ENCODE measurements around the gene DIP2C. TPM values are rescaled to one million over a fixed set of nuclear protein-coding genes. Genes with fewer than 3 reads are reported as not detected.
"Not testable (repeated sequence)": the region's sequence is repeated elsewhere in the genome, so short reads cannot be mapped to it uniquely, and the experiment has no call there.

The DIP2C gene
- total and polyA plus RNA-seq, 2 donors (not counting 1 experiment from before 2014, with no cell fraction given) = 1.3 to 1.9 TPM

DNA sequence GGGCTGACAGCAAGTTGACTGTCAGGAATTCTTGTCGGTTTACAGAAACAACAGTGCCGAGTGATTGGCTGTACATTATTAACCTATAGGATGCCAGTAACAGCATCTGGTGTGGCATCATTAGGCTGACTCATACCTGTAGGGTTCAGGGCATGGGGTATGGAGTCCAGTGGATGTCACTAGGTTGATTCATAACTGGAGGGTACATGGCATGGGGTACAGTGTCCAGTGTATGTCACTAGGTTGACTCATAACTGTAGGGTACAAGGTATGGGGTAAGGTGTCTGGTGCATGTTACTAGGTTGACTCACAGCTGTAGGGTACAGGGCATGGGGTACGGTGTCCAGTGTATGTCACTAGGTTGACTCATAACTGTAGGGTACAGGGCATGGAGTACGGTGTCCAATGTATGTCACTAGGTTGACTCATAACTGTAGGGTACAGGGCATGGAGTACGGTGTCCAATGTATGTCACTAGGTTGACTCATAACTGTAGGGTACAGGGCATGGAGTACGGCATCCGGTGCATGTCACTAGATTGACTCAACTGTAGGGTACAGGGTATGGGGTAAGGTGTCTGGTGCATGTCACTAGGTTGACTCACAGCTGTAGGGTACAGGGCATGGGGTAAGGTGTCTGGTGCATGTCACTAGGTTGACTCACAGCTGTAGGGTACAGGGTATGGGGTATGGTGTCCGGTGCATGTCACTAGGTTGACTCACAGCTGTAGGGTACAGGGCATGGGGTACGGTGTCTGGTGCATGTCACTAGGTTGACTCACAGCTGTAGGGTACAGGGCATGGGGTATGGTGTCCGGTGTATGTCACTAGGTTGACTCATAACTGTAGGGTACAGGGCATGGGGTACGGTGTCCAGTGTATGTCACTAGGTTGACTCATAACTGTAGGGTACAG, 425.1 kb downstream of the DIP2C start:
- H3K9ac ChIP-seq (ENCODE audit: low read length); H3K4me3 Mint-ChIP-seq; H3K27me3 Mint-ChIP-seq; H3K4me2 ChIP-seq (replicated peaks; ENCODE audit: low read depth, low read length, poor library complexity, severe bottlenecking); POLR2A ChIA-PET; H3K9me3 ChIP-seq (ENCODE audit: control extremely low read depth in 1 of 3, control insufficient read depth in 2 of 3, insufficient read depth in 1 of 3, low read length in 2 of 3); H3K79me2 ChIP-seq (ENCODE audit: control insufficient read depth, insufficient read depth, low read length); H4K20me1 ChIP-seq (ENCODE audit: control insufficient read depth, insufficient read depth, low read length, poor library complexity, severe bottlenecking); ATAC-seq (ENCODE audit: low read depth); CTCF ChIA-PET; H3K36me3 ChIP-seq (replicated peaks in 1 of 2; ENCODE audit: control extremely low read depth in 1 of 2, control insufficient read depth in 1 of 2, extremely low read depth in 1 of 2, insufficient read depth in 2 of 2, low read length in 1 of 2); DNase-seq; H2AFZ ChIP-seq (ENCODE audit: insufficient read depth, low read depth, low read length, poor library complexity, severe bottlenecking); H3K27ac ChIP-seq (ENCODE audit: low read length in 2 of 2); H3K9me3 Mint-ChIP-seq (ENCODE audit: insufficient read depth); H3K4me3 ChIP-seq (ENCODE audit: control extremely low read depth in 1 of 5, extremely low read depth in 1 of 5, insufficient read depth in 1 of 5, low read depth in 2 of 5, low read length in 4 of 5); intact Hi-C loops (cut with micrococcal nuclease); H3K27me3 ChIP-seq (replicated peaks in 1 of 4; ENCODE audit: control extremely low read depth in 1 of 4, control insufficient read depth in 3 of 4, insufficient read depth in 4 of 4, low read length in 3 of 4): not testable (repeated sequence)
- WGBS (ENCODE audit: insufficient coverage) = 58% methylated on average over 4 of the region's 11 CpGs
- peaks cover 25% of the 10 kb centered on the region for H3K4me1 Mint-ChIP-seq
- peaks cover 10 to 15% of the 10 kb centered on the region in 2 donors for H3K4me1 ChIP-seq (ENCODE audit: control insufficient read depth in 2 of 2, insufficient read depth in 2 of 2, low read length in 2 of 2)
- H3K27ac Mint-ChIP-seq = peak overlapping the region; percentile 26

DNA sequence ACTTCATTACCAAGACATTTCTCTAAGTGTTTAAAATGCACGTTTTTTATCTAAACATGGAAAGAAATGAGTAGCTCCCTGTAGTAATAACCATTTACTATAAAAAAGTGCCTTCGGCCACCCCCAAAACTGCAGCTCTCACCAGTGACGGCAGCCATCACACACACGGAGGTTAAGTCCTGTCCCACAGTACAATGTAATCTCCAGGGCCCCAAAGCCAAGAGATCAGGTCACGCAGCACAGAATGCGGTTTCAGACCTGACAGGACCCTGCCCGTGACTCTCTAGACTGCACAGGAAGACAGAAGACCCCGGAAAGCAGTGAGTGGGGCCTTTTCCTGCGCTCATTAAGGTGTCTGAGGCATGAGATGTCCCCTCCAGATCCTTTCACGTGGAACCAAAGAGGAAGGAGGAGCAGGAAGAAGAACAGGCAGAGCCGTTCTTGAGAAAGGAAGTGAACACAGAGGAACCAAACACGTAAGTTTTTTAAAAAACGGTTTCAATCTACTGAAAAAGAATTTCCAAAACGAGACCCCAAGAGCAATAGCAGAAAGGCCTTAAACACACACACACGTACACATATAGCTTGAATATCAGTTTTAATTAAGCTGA, 428.5 kb downstream of the DIP2C start:
- ATAC-seq (ENCODE audit: low read depth) = peak; percentile 56
- Histone ChIP-seq H4K20me1 (ENCODE audit: control insufficient read depth, insufficient read depth, low read length, poor library complexity, severe bottlenecking) (no peaks in the 10 kb centered on the region), H3K79me2 (ENCODE audit: control insufficient read depth, insufficient read depth, low read length) (no peaks in the 10 kb centered on the region), H3K36me3 (replicated peaks in 1 of 2; ENCODE audit: control extremely low read depth in 1 of 2, control insufficient read depth in 1 of 2, extremely low read depth in 1 of 2, insufficient read depth in 2 of 2, low read length in 1 of 2) (no peaks in the 10 kb centered on the region), H3K9ac (ENCODE audit: low read length) (peak overlapping the region; percentile 62), H3K4me3 (ENCODE audit: control extremely low read depth in 1 of 5, extremely low read depth in 1 of 5, insufficient read depth in 1 of 5, low read depth in 2 of 5, low read length in 4 of 5) (peak overlapping the region in 4 of 5 experiments; percentile 13 to 44 (median 26)), H3K4me1 (ENCODE audit: control insufficient read depth in 2 of 2, insufficient read depth in 2 of 2, low read length in 2 of 2) (peaks cover 10 to 15% of the 10 kb centered on the region in 2 donors), H3K4me2 (replicated peaks; ENCODE audit: low read depth, low read length, poor library complexity, severe bottlenecking) (peak overlapping the region; percentile 74), H3K27me3 (replicated peaks in 1 of 4; ENCODE audit: control extremely low read depth in 1 of 4, control insufficient read depth in 3 of 4, insufficient read depth in 4 of 4, low read length in 3 of 4) (no peaks in the 10 kb centered on the region), H2AFZ (ENCODE audit: insufficient read depth, low read depth, low read length, poor library complexity, severe bottlenecking) (peak overlapping the region; percentile 86), H3K27ac (ENCODE audit: low read length in 2 of 2) (peak overlapping the region; percentile 57 to 73), H3K9me3 (ENCODE audit: control extremely low read depth in 1 of 3, control insufficient read depth in 2 of 3, insufficient read depth in 1 of 3, low read length in 2 of 3) (no peaks in the 10 kb centered on the region)
- Mint-ChIP-seq H3K9me3 (ENCODE audit: insufficient read depth) (no peaks in the 10 kb centered on the region), H3K27me3 (no peaks in the 10 kb centered on the region), H3K4me1 (peaks cover 25% of the 10 kb centered on the region), H3K27ac (peak overlapping the region; percentile 93), H3K4me3 (peak overlapping the region; percentile 81)
- peak; percentile 51 for DNase-seq
- POLR2A ChIA-PET = no interaction called here
- CTCF ChIA-PET = interaction anchor here (0.7 to 1.1 kb wide), 2 partner anchors 43 to 96 kb away, joined by 3 read pairs; no protein-coding TSS in a partner anchor
- WGBS (ENCODE audit: insufficient coverage) = 44% methylated on average over 10 of the region's 15 CpGs
- TF ChIP-seq, protein P1, sequence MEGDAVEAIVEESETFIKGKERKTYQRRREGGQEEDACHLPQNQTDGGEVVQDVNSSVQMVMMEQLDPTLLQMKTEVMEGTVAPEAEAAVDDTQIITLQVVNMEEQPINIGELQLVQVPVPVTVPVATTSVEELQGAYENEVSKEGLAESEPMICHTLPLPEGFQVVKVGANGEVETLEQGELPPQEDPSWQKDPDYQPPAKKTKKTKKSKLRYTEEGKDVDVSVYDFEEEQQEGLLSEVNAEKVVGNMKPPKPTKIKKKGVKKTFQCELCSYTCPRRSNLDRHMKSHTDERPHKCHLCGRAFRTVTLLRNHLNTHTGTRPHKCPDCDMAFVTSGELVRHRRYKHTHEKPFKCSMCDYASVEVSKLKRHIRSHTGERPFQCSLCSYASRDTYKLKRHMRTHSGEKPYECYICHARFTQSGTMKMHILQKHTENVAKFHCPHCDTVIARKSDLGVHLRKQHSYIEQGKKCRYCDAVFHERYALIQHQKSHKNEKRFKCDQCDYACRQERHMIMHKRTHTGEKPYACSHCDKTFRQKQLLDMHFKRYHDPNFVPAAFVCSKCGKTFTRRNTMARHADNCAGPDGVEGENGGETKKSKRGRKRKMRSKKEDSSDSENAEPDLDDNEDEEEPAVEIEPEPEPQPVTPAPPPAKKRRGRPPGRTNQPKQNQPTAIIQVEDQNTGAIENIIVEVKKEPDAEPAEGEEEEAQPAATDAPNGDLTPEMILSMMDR (IDR thresholded peaks at IDR 0.05) = no peak
- no peak for TF ChIP-seq EZH2 (IDR thresholded peaks at IDR 0.05; ENCODE audit: borderline replicate concordance, insufficient read depth, low read depth, low read length, poor library complexity, severe bottlenecking)
- intact Hi-C loops (cut with micrococcal nuclease) = loop anchor here (2.0 kb wide), 1 partner anchor 52 kb away; no protein-coding TSS in a partner anchor
